ENCODE data around the gene DAAM2.

The DAAM2 gene

DNA sequence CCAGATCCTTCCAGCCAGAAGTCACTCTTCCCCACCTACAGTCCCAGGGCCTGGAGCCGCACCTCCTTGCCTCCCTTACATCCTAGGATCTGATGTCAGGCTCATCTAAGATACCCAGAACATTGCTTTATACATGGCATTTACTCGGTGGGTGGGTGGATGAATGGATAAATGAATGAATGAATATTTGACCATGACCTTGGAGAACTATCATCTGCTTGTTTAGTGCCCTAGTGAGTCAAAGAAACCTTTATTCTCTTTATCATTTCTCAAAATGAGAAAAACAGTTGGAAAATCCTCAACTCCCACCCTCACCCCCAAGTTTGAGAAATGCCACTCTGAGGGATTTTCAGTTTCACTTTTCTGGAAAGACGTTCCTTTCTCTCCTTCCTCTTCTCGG, 56.0 kb downstream of the DAAM2 start:
- no peak for DNase-seq (ENCODE audit: low spot score)

DNA sequence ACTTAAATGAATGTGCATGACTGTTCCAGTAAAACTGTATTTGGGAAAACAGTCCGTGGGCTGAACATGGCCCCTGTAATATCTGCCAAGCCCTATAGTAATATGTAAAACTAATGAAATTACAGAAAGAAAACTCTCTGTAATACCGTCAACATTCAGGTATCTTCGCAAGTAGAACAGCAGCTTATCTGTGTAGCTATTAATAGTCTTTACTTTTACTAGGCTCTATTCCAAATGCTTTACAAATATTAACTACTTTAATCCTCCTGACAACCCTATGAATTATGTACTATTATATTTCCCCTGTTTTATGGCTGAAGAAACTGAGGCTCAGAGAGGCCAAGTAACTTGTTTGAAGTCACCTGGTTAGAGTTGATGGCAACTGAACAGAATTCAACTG, 57.1 kb downstream of the DAAM2 start:
- no peak for DNase-seq (ENCODE audit: low spot score)

DNA sequence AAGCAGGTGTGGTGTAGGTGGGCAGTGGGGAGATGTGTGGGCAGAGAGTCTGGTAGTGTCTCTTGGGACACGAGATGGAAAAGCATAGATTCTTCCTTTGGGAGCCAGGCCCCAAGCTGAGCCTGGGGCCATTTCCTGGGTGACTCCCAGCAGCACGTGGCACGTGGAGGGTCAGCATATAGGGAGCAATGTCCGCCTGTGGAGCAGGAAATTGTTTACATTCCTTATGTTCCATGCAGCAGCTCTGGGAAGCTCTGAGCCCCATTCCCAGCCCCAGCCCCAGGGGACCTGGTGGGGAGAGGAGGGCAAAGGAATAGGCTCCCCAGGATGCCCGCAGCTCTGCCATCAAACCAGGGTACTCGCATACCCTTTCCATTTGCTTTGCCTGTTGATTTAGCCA, 57.6 kb downstream of the DAAM2 start:
- DNase-seq (ENCODE audit: low spot score), result no peak

DNA sequence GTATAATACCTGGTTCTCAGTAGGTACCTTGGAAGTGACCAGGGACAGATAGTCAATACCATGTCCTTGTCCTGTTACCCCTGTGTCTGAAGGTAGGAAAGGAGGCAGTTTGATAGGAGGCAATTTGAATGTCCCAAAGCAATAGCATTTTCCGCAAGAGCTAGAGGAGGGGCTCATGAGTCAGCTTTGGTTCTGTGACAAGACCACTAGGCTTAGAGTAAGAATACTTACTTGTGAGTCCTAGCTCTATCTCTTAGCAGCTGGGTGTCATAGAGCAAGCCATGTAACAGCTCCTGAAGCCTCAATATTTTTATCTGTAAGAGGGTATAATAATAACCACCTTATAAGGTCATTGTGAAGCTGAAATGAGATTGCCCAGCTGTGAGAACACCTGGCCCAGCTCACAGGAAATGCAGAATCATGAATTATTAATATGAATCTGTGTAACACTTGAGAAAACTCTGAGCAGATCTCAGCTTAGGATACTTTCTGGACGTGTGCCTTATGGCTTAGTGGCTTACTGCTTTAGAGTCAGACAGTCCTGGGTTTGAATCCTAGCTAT, 58.6 kb downstream of the DAAM2 start:
- DNase-seq (ENCODE audit: low spot score), result no peak

DNA sequence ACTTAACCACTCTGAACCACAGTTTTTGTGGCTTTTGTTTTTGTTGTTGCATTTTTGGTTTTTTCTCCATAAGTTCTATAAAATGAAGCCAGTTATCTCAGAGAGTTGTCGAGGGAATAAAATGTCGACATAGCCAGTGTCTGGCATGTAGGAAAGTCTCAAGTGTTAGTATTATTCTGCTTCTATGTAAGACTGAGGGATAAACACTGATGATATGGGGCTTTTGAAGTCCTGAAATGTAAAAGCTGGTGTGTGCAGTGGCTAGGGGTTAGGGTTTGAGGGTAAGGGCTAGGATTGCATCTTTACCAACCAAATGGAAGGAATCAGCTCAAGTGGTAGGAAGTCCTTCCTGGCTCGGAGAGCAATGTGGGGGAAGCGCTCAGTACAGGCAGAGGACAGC, 59.2 kb downstream of the DAAM2 start:
- DNase-seq (ENCODE audit: low spot score), result no peak

DNA sequence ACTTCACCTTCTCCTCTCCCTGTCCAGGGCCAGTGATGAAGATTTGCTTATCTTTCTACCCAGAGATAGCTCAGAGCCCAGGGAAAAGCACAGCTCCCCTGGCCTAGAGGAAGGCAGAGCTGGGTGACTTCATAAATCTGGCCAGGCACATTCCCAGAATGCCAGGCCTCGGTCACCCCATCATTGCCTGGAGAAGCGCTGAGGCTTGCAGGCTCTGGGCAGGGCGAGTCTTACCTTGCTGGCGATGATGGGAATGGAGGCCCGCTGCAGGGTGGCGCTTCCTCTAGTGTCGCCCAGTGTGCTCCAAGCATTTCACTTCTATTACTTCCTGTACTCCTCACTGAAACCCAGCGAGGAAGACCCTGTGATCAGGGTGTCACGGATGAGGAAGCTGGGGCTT, 60.1 kb downstream of the DAAM2 start:
- no peak for DNase-seq (ENCODE audit: low spot score)

DNA sequence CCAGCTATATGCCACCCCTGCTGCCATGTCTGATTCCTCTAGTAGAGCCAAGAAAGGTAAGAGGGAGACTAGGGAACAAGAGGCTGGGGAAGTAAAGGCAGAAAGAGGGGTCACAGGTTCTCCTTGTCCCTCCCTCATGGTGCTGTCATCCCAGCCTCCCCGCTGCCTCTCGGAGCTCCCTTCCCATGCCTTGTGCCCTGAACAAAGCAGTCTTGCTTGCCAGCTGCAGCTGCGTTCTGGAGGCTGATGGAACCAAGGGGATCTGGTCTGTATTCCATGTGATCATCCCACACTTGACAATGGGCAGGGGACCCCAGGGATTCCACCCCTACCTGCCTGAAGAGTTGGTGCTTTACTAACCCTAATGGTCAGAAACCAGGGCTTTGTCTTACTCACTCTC, 61.4 kb downstream of the DAAM2 start:
- no peak for DNase-seq (ENCODE audit: low spot score)

DNA sequence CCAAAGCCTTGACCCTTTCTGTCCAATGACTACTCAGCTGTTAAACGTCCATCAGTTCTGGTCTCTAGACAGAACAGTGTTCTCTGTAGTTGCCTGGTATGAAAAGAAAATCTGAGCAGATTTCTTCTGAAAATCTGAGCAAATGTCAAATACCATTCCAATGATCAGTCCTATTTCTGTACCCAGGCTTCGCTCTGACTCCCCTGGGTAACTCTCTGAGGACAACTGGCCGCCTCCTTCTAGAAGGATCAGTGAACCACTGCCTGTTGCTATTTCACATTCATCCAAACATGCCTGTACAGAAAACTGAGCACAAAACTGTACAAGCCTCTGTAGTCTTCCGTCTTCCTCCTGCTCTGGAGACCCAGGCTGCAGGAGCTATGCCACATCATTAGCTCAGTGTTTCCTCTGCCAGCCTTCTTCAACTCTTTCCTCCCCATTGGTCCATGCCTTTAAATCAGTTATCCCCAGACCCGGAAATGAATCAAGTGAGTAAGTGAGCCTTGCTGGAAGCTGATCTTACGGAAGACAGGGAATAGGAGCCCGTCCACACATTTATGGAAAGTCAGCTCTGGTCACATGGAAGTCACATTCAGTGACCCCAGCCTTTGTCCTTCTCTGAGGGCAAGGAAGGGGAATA, 63.3 kb downstream of the DAAM2 start:
- DNase-seq (ENCODE audit: low spot score), result no peak

DNA sequence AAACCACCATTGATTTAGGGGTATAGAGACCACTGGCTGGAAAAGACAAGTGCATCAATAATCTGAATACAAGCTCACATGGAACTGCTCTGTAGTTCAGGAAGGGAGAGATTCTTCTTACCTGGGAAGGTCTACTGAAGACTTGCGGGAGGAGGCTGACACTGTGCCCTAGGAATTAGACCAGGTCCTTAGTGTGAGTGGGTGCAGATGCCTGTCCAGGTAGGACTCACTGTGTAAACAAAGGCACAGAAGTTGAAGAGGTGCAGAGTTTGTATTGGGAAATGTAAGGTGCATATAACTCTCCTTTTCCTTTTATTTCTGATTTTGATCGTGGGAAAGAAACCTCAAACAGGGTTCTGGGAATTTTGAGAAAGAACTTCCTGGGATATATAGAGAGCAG, 66.8 kb downstream of the DAAM2 start:
- no peak for DNase-seq (ENCODE audit: low spot score)

DNA sequence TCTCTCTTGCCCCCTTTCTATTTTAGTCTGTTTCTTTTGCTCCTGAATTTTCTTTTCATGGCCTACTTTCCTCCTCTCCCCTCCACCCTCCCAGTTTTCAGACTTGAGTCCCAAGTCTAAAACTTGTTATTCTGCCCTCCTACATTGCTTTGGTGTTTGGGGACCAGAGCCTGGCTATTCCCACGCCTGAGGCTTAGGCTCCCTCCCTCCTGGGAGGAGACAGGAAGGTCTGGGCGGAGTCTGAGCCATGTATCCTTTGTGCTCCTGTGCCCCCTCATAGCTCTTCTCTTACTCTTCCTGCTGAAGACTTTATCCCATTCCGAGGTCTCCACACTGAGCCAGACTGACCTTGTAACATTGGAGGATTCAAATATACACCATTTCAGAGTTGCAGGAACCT, 69.5 kb downstream of the DAAM2 start:
- no peak for DNase-seq (ENCODE audit: low spot score)

DNA sequence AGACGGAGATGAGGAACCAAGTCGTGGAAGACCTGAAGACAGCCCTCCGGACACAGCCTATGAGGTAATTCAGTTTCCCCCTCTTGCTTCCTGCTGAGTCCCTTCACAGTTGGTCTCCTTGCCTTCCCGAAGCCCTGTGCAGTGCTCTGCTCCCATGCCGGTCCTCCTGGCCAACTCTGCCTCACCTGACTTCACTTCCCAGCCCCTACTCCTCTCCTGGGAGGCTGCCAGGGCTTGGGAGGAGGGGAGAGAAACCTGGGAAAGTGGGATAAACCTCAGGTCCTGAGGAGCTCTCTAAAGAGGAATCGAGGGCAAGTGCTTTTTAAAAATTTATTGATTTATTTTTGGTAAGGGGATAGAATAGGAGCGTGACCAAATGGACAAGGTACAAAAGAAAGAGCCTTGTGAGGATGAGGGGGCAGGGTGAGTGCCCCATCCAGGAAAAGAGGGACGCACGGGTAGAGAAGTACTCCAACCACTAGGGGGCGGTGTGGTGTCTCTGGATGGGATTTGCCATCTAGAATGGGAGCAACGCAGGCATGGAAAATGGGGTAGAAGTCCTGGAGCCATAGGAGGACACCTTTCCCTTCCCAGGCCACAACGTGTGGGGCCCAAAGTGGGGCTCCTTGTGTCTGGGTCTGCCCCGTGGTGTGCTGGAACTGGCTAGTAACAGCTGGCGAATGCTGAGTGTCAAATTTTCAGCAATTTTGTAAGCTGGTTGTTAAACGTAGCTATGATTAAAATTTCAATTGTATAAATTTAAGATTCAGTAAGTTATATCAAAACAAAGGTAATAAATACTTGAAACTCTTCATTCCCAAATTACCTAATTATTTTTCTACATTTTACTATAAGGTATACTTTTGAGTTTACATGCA, 73.1 kb downstream of the DAAM2 start:
- peak; percentile 40 for DNase-seq (ENCODE audit: low spot score)

DNA sequence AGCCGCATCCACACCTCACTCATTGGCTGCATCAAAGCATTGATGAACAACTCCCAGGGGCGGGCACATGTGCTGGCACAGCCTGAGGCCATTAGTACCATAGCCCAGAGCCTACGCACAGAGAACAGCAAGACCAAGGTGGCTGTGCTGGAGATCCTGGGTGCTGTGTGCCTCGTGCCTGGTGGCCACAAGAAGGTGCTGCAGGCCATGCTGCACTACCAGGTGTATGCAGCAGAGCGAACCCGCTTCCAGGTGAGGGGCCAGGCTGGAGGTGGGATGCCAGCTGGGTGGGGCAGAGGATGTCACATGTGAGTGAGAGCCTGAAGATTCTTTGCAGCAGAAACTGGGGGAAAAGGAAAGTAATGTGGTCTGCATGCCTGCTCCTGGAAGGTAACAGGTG, 75.4 kb downstream of the DAAM2 start:
- DNase-seq (ENCODE audit: low spot score), result no peak

DNA sequence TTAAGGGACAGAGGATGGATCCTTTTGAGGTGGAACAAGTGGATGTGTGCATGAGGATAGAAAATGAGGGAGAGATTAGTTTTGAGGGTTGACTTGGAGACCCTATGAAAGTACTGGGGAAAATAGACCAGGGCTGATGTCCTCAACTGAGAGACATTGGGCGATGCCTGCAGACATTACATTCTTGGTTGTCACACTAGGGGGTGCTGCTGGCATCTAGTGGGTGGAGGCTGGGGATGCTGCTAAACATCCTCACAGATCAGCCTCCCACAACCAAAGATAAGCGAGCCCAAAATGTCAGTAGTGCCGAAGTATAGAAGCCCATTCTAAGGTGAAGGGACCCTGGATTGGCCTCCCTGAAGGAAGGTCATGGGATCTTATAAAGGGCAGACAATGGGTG, 78.8 kb downstream of the DAAM2 start:
- DNase-seq (ENCODE audit: low spot score), result no peak

DNA sequence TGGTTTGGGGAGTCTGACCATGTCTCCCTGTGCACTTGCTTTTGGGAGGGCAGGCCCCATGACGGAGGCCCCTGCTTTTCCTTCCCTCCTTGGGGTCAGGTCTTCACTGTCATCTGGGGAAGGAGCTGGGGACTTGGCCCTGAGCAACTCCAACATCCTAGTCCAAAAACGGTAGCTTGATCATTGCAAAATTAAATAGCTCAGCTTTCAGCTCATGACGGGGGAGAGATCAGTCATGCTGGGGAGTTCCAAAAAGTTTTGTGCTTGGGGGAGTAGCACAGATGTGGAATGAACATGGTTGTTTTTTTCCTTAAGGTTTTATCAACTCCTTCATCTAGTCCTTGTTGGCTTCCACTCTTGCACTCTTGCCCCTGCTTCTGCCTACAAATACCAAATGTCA, 81.3 kb downstream of the DAAM2 start:
- DNase-seq (ENCODE audit: low spot score), result no peak

DNA sequence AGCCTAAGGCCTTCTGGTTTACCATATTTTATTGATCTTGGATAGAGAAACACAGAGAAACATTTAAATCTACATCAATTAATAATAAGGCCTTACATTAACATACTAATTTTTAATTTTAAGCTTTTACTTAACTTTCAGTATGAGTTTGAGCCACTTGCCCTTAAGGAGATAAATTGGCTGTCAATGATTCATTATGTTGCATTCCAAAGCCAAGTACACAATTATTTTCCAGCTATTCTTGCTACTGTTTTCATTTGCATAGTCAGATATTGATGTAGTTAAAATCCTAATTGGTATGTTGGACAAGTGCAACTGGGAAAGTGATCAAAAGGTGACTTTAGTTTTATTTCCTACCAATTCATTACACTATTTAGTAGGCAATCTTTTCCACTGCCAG, 83.9 kb downstream of the DAAM2 start:
- DNase-seq (ENCODE audit: low spot score), result no peak

DNA sequence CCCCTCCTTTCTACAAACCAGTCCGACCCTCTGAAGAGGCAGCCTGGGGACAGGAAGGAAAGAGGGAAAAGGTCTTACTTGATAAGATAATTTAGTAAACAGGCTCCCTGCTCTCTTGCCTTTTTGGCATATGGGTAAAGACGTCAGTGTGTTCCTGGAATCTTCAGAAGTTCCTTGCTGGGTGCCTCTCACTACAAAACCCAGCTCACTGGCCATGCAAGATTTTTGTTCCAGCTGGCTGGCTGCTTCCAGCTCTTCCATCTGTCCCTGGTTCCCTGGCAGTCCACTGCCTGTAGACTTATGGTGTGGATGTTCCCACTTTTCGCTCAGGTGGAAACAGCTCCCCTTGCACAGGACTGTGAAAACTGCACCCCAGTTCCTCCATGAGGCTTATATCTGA, 84.7 kb downstream of the DAAM2 start:
- DNase-seq (ENCODE audit: low spot score), result no peak

DNA sequence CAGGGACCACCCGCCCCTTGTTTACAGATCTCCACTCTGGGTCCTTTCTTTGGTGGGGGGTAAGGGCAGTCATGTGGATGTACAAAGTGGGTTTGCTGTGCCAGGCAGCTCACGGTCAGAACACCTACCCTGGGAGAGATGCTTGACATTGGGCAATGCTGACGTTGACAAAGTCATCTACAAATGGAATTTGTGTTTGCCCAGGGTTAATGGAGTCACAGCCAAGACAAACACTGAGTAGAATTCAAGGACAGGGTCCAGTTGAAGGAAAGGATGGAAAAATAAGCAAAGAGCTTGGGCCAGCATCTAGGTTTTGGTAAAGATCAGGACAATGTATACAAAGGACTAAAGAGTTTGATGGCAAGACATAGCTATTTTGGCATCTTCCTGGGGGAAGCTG, 87.4 kb downstream of the DAAM2 start:
- no peak for DNase-seq (ENCODE audit: low spot score)

DNA sequence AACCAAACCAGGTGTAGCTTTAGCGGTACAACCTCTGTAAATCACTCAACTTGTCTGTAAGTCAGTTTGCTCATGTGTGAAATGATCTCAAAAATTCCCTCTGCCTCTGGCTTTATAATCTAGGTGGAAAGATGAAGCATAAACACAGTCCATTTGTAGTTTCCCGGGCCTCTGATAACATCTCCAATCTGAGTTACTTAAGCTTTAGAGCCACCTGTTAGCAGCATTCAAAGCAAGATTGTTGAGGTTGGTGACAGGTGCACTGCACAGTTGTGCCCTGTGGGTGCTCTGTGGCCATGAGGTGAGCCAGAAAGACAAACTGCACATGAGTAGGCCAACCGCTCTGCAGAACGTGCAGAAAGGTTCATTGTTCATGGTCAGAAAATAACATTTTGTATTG, 88.4 kb downstream of the DAAM2 start:
- DNase-seq (ENCODE audit: low spot score), result no peak

DNA sequence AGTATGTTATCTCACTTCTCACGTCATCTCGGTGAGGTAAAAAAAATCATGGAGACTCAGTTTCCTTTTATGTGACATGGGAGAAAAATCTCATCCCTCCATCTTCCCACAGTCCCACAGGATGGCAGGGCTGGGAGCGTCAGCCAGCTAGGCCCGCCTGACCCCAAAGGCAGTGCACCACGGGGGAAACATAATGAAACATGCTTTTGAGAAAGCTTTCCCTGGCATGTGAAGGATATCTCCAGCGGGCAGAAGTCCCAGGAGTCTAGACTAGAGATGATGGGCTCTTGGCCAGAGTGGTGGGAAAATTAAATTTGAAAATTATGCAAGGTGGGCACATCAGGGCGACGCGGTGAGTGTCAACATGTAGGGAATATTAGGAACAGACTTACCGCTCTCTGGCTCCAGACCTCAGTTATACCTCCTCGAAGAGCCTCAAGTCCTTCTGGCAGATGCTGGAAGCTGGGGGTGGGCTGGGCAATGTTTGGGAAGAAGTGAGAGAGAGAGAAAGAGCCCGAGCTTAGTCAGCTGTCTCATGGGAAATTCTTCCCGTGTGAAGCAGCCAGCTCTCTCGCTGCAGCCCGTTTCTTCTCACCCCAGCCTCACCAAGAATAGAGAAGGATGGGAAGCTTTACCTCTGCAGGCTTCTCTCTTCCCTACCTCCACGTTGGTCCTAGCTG, 89.8 kb downstream of the DAAM2 start:
- no peak for DNase-seq (ENCODE audit: low spot score)

DNA sequence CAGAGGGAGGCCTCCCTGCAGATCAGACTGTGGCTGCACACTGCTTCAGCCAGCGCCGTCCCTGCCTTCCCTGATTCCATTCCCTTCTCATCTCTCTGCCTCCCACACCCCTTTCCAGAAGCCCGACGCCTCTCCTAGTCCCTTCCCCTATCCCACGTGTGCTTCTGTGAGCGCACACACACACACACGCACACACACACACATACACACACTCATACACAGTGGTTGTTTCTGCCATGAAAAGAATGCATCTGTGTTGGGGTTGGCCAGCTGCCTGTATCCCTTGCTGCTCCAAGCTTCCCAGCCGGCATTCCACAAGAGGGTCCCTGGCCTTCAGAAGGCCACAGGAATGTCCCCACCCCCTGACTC, 90.3 kb downstream of the DAAM2 start:
- no peak for DNase-seq (ENCODE audit: low spot score)

DNA sequence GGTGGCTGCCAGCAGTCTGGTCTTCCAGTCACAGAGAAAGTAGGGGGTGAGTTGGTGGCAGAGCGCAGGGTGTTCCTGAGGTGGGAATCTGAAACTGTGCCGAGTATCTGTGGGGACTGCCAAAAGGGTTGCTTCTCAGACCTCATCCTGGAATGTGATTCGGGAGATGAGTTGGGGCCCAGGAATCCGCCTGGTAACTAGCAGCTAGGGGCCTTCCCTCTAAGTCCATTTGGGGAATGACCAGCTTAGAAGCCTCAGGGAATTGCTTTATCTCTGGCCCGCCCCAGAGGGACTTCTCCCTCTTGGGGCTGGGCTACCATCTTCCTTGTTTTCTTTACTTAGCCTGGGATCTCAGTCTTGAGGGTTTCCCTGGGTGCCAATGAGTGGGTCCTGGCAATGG, 92.5 kb downstream of the DAAM2 start:
- DNase-seq (ENCODE audit: low spot score), result no peak

DNA sequence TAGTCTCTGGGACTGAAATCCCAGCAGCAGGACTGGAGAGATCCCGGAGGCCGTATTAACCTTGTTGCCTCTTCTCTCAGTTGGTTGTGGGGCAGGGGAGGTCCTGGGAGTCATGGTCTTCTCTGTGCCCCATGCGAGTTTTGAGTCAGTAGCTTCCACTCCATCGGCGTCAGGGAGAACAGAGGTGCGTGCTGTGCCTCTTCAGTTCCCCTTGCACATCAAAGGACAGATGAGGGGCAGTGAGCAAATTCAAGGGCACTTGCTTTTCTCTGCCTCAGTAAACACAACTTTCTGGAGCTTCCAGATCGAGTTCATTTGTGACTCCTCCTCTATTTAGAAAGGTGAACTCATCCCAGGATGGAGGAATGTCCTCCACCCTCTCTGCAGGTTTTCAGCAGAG, 93.5 kb downstream of the DAAM2 start:
- no peak for DNase-seq (ENCODE audit: low spot score)

DNA sequence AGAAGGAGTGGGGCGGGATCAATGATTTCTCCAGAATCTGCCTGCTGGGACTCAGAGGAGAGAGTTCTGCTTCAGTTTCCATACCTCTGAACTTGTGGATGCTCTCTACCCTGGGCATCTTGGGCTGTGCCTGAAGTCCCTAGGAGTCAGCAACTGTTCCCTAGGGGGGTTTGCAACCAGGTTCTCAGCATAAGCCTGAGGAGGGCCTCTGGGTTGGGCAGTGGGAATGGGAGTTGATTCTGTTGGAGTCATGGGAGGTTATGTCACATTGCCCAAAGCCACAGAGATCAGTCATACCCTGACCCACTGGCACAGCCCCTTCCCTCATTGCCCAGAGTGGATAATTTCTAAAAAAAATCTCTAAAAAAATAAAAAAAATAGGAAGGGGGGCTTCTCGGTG, 94.7 kb downstream of the DAAM2 start:
- no peak for DNase-seq (ENCODE audit: low spot score)

Data from RKO (cell line).